Central memory CD4-positive, alpha-beta T cell (primary cell): Measurements from ENCODE around the gene LECT2.

Source experiments
- DNase-seq: peaks from one replicate; pipeline ENCODE4 v3.0.0; 2022

LECT2 gene

DNA sequence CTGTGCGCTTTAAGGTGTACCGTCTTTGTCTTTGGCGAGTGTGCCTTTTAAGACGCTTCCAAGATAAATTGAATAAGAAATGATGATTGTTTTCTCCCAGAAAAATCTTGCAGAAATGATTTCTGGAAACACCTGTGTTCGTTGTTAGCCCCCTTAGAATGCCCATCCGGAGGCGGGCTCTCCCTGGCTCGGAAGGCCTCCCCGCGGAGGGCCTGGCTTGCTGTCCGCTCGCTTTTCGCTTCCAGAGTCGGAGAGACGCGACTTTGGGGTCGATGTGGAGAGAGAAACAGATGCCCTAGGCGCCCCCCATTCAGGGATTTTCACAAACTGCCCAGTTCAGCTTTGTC is 23.9 kb downstream of the LECT2 start:
- DNase-seq, result no peak

DNA sequence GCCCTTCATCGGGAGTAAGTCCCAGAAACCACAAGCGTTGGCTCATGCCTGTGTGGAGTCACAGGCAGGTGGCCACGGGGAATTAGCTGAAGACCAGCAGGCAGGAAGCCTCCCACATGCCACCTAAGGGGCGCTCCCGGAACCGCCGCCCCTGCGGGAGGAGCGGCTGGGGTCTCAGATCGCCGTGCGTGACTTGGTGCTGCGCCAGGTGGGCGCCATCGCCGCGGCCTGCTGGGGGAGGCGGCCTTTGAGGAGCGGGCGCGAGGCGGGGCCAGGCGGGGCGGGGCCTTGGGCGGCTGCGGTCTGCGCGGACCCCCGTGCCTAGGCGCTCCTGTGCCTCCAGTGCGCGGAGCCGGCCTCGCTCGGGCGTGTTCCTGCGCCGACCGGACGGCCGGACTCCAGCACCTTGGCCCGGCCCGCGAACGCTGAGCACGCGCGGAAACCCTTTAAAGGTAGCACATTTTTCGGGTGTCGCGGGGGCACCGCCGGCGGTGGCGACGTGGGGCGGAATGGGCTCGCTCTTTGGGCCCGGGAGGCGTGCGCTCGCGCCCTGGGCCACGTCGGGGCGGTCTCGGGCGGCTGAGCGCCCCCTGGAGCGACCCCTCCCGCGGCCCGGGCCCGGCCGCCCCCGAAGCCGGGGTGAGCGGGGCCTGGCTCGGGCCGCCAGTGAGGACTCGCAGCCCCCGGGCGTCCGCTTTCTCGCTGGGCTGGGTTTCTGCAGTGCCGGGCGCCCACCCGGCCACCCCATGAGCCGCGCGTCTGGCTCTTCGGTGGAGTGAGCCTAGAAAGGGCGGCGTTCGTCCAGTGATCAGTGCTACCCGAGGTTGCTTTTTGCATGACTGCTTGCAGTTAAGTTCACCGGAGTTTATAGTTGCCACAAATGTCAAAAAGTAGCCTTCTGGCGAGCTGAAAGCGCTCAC is 24.5 kb downstream of the LECT2 start:
- no peak for DNase-seq

DNA sequence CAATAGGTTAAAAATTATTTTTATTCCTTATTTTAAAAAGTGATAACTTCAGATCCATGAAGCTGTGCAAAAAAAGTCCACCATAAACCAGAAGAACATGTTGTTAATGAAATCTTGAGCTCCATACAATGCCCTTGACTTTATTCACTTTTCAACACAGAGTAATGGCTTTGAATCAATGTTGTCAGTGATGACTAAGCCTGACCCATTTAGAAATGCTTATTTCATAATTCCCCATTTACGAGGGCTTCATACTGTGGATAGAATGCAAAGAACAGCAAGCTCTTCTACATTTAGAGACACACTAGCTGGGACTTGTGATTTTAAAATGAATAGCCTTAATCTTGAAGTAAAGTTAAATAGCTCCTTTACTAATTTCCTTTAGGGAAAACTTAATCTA is 33.4 kb downstream of the LECT2 start:
- DNase-seq, result no peak

DNA sequence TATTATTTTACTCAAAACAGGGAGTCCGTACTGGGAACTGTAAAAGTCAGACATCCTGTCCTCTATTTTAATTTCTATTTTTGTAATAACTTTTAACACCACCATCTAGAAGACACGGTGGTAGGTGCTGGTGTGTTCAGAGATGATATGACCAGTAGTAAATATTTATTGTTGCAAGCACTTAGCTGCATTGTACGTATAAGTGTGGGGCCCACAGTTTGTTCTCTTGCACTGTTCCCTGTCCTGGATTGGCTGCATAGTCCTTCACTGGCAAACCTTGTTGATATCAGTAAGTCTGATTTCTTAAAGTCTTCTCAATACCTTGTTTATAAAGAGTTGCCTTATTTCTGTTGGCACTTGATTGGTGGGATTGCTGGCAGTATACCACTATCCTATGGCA is 34.6 kb downstream of the LECT2 start:
- DNase-seq, result no peak

DNA sequence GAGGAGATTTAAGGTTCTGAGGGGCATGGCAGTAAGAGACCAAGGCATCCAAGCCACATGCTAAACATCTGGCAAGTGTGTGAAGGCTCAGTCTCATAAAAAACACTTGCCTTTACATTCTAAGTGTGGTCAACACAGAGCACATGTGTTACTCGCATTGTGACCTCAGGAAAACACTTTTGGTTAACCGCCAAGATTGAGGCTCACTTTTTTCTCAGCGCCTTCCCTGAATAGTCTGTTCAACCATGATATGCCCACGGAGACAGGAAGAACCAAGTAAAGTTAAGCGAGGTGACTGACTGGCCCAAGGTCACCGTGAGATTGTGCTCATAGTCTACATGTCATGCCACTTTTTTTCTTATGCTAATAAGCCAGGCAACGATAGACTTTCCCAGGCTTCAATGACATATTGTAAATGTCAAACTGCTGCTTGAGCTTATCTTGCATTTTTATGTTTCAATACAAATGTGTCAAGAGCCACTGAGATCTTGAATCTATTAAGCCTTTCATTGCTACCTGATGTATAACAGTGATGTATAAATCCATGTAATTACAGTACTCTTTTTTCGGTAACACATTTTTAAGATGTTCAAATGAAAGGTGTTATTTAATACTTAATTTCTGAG is 38.0 kb downstream of the LECT2 start:
- peak; percentile 3 for DNase-seq

DNA sequence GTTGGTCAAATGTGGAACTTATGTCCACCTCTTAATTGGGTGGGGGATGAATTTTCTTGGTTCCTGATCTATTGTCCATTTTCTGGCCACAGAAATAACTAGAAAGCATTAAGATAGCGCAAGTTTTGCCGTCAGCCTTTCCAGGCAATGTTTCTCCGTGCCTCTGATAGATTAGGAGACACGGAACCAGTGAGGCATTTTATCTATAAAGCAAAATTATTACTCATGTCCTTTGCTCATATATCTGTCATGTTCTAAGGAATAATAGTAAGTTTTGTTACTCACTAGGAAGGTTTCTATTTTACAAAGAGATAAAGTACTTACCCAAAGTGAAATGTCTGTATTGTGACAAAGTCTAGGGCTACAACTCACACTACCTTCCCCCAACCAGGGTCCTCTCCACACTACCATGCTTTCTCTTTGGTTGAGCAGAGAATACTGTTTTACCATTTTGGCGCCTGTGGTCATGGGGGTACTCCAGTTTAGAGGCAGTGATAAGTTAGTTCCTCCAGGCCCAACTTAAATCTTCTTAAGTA is 39.2 kb downstream of the LECT2 start:
- DNase-seq, result no peak

DNA sequence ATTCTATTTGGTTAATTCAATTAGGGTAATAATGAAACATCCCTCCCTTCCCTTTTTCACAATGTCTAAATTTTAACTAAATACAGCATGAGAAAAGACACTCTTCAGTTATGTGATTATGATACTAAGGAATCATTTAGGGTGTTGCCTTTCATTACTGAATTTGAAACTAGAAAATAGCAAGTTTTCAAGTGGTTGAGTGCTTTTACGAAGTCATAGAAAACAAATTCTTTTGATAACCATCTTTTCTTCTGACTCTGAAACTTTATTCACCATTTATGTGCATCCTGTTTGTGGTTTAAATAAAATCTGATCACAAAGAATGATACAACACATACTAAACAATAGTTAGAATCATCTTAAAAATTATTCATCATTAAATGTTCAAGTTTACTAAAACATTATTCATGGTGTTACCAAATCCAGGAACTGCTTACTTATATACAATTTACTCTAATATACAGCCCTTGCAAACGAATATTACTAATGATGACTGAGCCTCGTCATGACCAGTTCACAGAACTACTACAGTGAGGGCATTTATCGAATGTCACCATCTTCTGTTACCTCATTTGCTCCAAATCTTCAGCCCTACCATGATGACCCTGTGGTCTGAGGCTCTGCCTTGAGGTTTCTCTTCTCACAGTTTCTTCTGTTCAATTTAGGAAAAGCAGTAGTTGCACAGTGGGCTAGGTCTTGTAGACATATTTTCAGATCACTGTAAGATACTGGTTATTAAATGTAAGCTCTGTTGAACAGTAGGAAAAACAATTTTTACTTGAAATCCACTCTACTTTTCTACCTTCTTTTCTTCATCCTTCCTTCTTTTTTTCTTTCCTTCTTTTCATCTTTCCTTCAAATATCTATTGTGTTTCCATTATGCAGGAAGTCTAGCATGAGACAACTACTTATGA is 40.8 kb downstream of the LECT2 start:
- DNase-seq, result no peak

DNA sequence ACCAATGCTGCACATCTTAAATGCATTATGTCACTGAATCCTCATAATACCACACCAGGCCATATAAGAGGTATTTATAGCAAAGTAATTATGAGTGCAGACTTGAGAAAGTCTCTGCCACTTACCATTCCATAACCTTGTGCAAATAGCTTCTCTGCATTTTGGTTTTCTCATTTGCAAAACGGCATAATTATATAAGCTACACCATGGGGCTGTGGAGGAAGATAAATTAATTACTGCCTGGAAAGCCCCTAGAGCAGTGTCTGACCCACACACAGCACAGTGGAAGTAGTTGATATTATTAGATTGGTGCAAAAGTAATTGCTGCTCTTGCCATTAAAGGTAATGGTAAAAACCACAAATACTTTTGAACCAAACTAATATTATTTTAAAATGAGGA is 49.6 kb downstream of the LECT2 start:
- DNase-seq, result no peak

DNA sequence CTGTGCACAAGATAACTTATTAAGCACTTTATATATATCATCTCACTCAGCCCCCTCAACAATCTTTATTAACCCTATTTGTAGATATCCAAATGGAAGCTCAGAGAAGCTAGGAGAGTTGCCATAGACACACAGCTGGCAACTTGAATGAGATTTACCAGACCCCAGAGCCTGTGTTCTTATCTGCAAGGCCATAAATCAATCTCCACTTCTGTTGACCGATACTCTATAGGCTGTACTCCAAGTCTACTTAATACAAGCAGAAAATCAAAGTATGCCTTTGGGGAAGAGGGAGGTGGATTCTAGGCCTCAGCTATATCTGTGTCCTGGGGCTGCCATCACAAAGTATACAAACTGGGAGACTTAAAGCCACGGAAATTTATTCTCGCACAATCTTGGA is 53.1 kb downstream of the LECT2 start:
- no peak for DNase-seq

DNA sequence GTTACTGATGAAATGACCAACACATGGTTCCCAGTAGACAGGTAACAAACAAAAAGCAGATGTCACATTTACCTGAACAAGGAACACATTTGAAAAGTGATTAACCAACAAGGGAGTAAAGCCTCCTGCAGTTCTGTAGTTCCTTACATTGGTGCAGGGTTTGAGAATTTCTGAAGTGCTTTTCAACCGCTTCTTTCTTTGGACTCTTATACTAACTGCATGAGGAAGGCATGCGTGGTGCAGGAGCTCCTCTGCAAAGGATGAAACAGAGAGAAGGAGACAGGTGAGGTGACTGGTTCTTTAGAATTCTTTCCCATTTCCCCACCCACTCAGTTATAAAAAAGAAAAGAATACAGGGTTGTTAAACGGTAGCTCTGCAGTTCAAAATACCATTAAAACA is 54.5 kb downstream of the LECT2 start:
- no peak for DNase-seq

DNA sequence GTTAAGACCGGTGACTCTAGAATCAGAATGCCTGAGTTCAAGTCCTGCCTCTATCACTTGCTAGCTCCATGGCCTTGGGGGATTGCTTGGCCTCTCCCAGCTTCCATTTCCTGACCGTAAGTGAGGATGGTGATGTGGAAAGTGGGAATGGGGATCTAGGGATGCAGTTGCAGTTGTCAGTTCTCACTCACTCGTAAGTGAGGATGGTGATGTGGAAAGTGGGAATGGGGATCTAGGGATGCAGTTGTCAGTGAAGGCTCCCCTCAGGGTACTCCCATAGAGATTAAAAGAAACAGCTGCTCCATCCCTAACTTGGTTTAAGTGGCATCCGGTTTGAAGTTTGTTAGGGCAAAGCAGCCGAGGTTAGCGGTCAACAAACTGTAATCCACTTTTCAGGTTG is 56.1 kb downstream of the LECT2 start:
- DNase-seq, result no peak
